Activated naive CD8-positive, alpha-beta T cell treated with anti-CD3 and anti-CD28 coated beads, Interleukin-2, amount 50 U/mL, for 24 hours (primary cell): Measurements from ENCODE around the gene IL6.
"Not testable (repeated sequence)": the region's sequence is repeated elsewhere in the genome, so short reads cannot be mapped to it uniquely, and the experiment has no call there.

Experiments
- ATAC-seq: fragments of 150-1000 bp; cut with Tn5 transposase; one replicate; pipeline ENCODE4 v1.10.0; 2021
- DNase-seq: peaks from one replicate; pipeline ENCODE4 v3.0.0; 2021
- H3K27ac Mint-ChIP-seq: one replicate; pipeline ENCODE4 v1.8.0; 2021; ENCODE audit warnings: mild to moderate bottlenecking, mixed read lengths
- H3K27me3 Mint-ChIP-seq: one replicate; pipeline ENCODE4 v1.8.0; 2021; ENCODE audit warnings: mixed read lengths
- H3K36me3 Mint-ChIP-seq: one replicate; pipeline ENCODE4 v1.8.0; 2021; ENCODE audit warnings: low read depth, mixed read lengths
- H3K4me1 Mint-ChIP-seq: one replicate; pipeline ENCODE4 v1.8.0; 2021; ENCODE audit warnings: mixed read lengths
- H3K4me3 Mint-ChIP-seq: one replicate; pipeline ENCODE4 v1.8.0; 2021; ENCODE audit warnings: mild to moderate bottlenecking, moderate library complexity, mixed read lengths
- H3K9me3 Mint-ChIP-seq: one replicate; pipeline ENCODE4 v1.8.0; 2021; ENCODE audit warnings: mixed read lengths

IL6 gene

GRCh38 chr7:22697322-22697859 is 29.6 kb upstream of the IL6 start:
- no peaks in the 10 kb centered on the region for H3K9me3 Mint-ChIP-seq
- no peak overlapping the region for H3K4me3 Mint-ChIP-seq
- no peak for DNase-seq
- peaks cover 69% of the 10 kb centered on the region for H3K4me1 Mint-ChIP-seq
- H3K27me3 Mint-ChIP-seq, result peaks cover 8% of the 10 kb centered on the region
- H3K27ac Mint-ChIP-seq, result peak overlapping the region; percentile 4
- H3K36me3 Mint-ChIP-seq, result no peaks in the 10 kb centered on the region
- no peak for ATAC-seq

- H3K4me3 Mint-ChIP-seq, result peak overlapping the region; percentile 5
Measured at GRCh38 chr7:22697876-22698606, 29.0 kb upstream of the IL6 start.

GRCh38 chr7:22698767-22699166 is 28.2 kb upstream of the IL6 start:
- Mint-ChIP-seq H3K4me1 (peaks cover 64% of the 10 kb centered on the region), H3K9me3 (no peaks in the 10 kb centered on the region), H3K27ac (peak overlapping the region; percentile 73), H3K4me3 (no peak overlapping the region), H3K27me3 (peaks cover 3% of the 10 kb centered on the region), H3K36me3 (no peaks in the 10 kb centered on the region)
- DNase-seq (no peak), ATAC-seq (peak; percentile 17)

More at GRCh38 chr7:22697876-22698606, 29.0 kb upstream of the IL6 start:
- Mint-ChIP-seq H3K4me1 (peaks cover 69% of the 10 kb centered on the region), H3K27me3 (peaks cover 8% of the 10 kb centered on the region), H3K27ac (peak overlapping the region; percentile 73), H3K36me3 (no peaks in the 10 kb centered on the region), H3K9me3 (no peaks in the 10 kb centered on the region)
- DNase-seq (no peak), ATAC-seq (peak; percentile 85)

- peaks cover 2% of the 10 kb centered on the region for H3K27me3 Mint-ChIP-seq
- H3K27ac Mint-ChIP-seq, result no peak overlapping the region
- no peaks in the 10 kb centered on the region for H3K9me3 Mint-ChIP-seq
- H3K36me3 Mint-ChIP-seq, result no peaks in the 10 kb centered on the region
- H3K4me3 Mint-ChIP-seq, result no peak overlapping the region
- ATAC-seq, result no peak
- H3K4me1 Mint-ChIP-seq, result peaks cover 48% of the 10 kb centered on the region
- DNase-seq, result no peak
Measured at GRCh38 chr7:22700559-22701002, 26.4 kb upstream of the IL6 start.

GRCh38 chr7:22702516-22702915 is 24.5 kb upstream of the IL6 start:
- peaks cover 28% of the 10 kb centered on the region for H3K4me1 Mint-ChIP-seq
- H3K27ac Mint-ChIP-seq, result no peak overlapping the region
- DNase-seq, result no peak
- no peak overlapping the region for H3K4me3 Mint-ChIP-seq
- peaks cover 2% of the 10 kb centered on the region for H3K27me3 Mint-ChIP-seq
- ATAC-seq, result no peak
- no peaks in the 10 kb centered on the region for H3K36me3 Mint-ChIP-seq
- no peaks in the 10 kb centered on the region for H3K9me3 Mint-ChIP-seq

- not testable (repeated sequence) for H3K4me3 Mint-ChIP-seq, H3K36me3 Mint-ChIP-seq, H3K27me3 Mint-ChIP-seq, H3K9me3 Mint-ChIP-seq, ATAC-seq, H3K27ac Mint-ChIP-seq, DNase-seq
- peaks cover 22% of the 10 kb centered on the region for H3K4me1 Mint-ChIP-seq
Measured at GRCh38 chr7:22703107-22703855, 23.7 kb upstream of the IL6 start.

- H3K4me3 Mint-ChIP-seq, H3K27ac Mint-ChIP-seq, H3K36me3 Mint-ChIP-seq, H3K9me3 Mint-ChIP-seq, H3K27me3 Mint-ChIP-seq, DNase-seq, ATAC-seq: not testable (repeated sequence)
- peaks cover 13% of the 10 kb centered on the region for H3K4me1 Mint-ChIP-seq
Measured at GRCh38 chr7:22703978-22704610, 22.9 kb upstream of the IL6 start.

GRCh38 chr7:22704722-22705121 is 22.3 kb upstream of the IL6 start:
- not testable (repeated sequence) for ATAC-seq, H3K36me3 Mint-ChIP-seq, H3K27me3 Mint-ChIP-seq, H3K27ac Mint-ChIP-seq, DNase-seq, H3K9me3 Mint-ChIP-seq, H3K4me3 Mint-ChIP-seq
- H3K4me1 Mint-ChIP-seq, result peaks cover 11% of the 10 kb centered on the region

GRCh38 chr7:22705874-22706273 is 21.1 kb upstream of the IL6 start:
- H3K4me3 Mint-ChIP-seq, H3K36me3 Mint-ChIP-seq, H3K27me3 Mint-ChIP-seq, ATAC-seq, H3K4me1 Mint-ChIP-seq, H3K27ac Mint-ChIP-seq, DNase-seq, H3K9me3 Mint-ChIP-seq: not testable (repeated sequence)

GRCh38 chr7:22707026-22707691 is 19.8 kb upstream of the IL6 start:
- DNase-seq, H3K27me3 Mint-ChIP-seq, H3K4me3 Mint-ChIP-seq, H3K36me3 Mint-ChIP-seq, H3K9me3 Mint-ChIP-seq, ATAC-seq, H3K4me1 Mint-ChIP-seq, H3K27ac Mint-ChIP-seq: not testable (repeated sequence)

- H3K27me3 Mint-ChIP-seq, H3K36me3 Mint-ChIP-seq, ATAC-seq, DNase-seq, H3K4me3 Mint-ChIP-seq, H3K4me1 Mint-ChIP-seq, H3K9me3 Mint-ChIP-seq, H3K27ac Mint-ChIP-seq: not testable (repeated sequence)
Measured at GRCh38 chr7:22708214-22708613, 18.8 kb upstream of the IL6 start.

- ATAC-seq, H3K36me3 Mint-ChIP-seq, H3K4me3 Mint-ChIP-seq, H3K27ac Mint-ChIP-seq, H3K9me3 Mint-ChIP-seq, H3K27me3 Mint-ChIP-seq, H3K4me1 Mint-ChIP-seq, DNase-seq: not testable (repeated sequence)
Measured at GRCh38 chr7:22708677-22709061, 18.3 kb upstream of the IL6 start.

- not testable (repeated sequence) for H3K4me1 Mint-ChIP-seq, ATAC-seq, H3K4me3 Mint-ChIP-seq, H3K9me3 Mint-ChIP-seq, DNase-seq, H3K27me3 Mint-ChIP-seq, H3K36me3 Mint-ChIP-seq, H3K27ac Mint-ChIP-seq
Measured at GRCh38 chr7:22709062-22709829, 17.8 kb upstream of the IL6 start.

GRCh38 chr7:22709857-22710256 is 17.1 kb upstream of the IL6 start:
- Mint-ChIP-seq H3K36me3 (no peaks in the 10 kb centered on the region), H3K4me1 (no peaks in the 10 kb centered on the region), H3K4me3 (no peak overlapping the region), H3K27ac (no peak overlapping the region), H3K27me3 (peaks cover 5% of the 10 kb centered on the region), H3K9me3 (no peaks in the 10 kb centered on the region)
- DNase-seq (no peak), ATAC-seq (no peak)
